Naive thymus-derived CD4-positive, alpha-beta T cell (primary cell): ENCODE measurements around the gene PDE8B. TPM values are rescaled to one million over a fixed set of nuclear protein-coding genes. Genes with fewer than 3 reads are reported as not detected.
"Not testable (repeated sequence)": the region's sequence is repeated elsewhere in the genome, so short reads cannot be mapped to it uniquely, and the experiment has no call there.

Source experiments
- ATAC-seq: fragments of 150-1000 bp; cut with Tn5 transposase; 2 replicates; pipeline ENCODE4 v1.10.0; 2021; ENCODE audit warnings: mild to moderate bottlenecking, moderate library complexity
- CTCF ChIA-PET: fragments of 350-600 bp; sonication (Branson Sonifier 250); formaldehyde crosslinking; loops from one replicate; lab custom pipeline; 2021; ENCODE audit warnings: antibody characterized with exemption; lab: Charles Lee
- POLR2A ChIA-PET: fragments of 350-600 bp; sonication (Branson Sonifier 250); formaldehyde crosslinking; loops from one replicate; lab custom pipeline; 2021; ENCODE audit warnings: antibody characterized with exemption, inconsistent platforms; lab: Charles Lee
- DNase-seq, 9 donors: peaks; one replicate each; pipeline versions ENCODE4 v3.0.0 to v3.0.0-alpha.2; 2020 to 2022; ENCODE audit warnings: mixed read lengths in 1 of 9
- H3K27ac ChIP-seq: one replicate; pipeline ENCODE4 v1.7.0; 2013; ENCODE audit warnings: mild to moderate bottlenecking, low read depth, low read length, moderate library complexity
- H3K27me3 ChIP-seq, 2 donors: one replicate each; pipeline ENCODE4 v1.7.0; 2013; ENCODE audit warnings: low read length in 2 of 2, mild to moderate bottlenecking in 2 of 2, moderate library complexity in 2 of 2; ENCODE audit not compliant: control insufficient read depth in 2 of 2, insufficient read depth in 2 of 2
- H3K36me3 ChIP-seq, 3 experiments: 1 replicate in 2 of 3; 2 replicates in 1 of 3; pipeline ENCODE4 v1.7.0; 2013; ENCODE audit warnings: low read length in 3 of 3, mild to moderate bottlenecking in 3 of 3, moderate library complexity in 1 of 3; ENCODE audit not compliant: insufficient read depth in 3 of 3, control insufficient read depth in 2 of 3
- H3K4me1 ChIP-seq, 2 donors: one replicate each; pipeline ENCODE4 v1.7.0; 2013; ENCODE audit warnings: low read length in 2 of 2, mild to moderate bottlenecking in 2 of 2, moderate library complexity in 1 of 2; ENCODE audit not compliant: control insufficient read depth in 2 of 2, insufficient read depth in 2 of 2
- H3K4me3 ChIP-seq: 2 replicates; pipeline ENCODE4 v1.7.0; 2013; ENCODE audit warnings: mild to moderate bottlenecking, low read length
- H3K9me3 ChIP-seq, 3 experiments: 1 replicate in 2 of 3; 2 replicates in 1 of 3; pipeline ENCODE4 v1.7.0; 2013; ENCODE audit warnings: low read length in 3 of 3; ENCODE audit not compliant: control insufficient read depth in 2 of 3
- H3K27ac Mint-ChIP-seq, 9 donors: one replicate each; pipeline ENCODE4 v1.8.0; 2020 to 2022; ENCODE audit warnings: mixed read lengths in 9 of 9, mild to moderate bottlenecking in 8 of 9, moderate library complexity in 5 of 9, inconsistent platforms in 2 of 9
- H3K27me3 Mint-ChIP-seq, 5 donors: one replicate each; pipeline ENCODE4 v1.8.0; 2021 to 2022; ENCODE audit warnings: mixed read lengths in 5 of 5, mild to moderate bottlenecking in 1 of 5
- H3K36me3 Mint-ChIP-seq, 5 donors: one replicate each; pipeline ENCODE4 v1.8.0; 2020 to 2022; ENCODE audit warnings: mixed read lengths in 5 of 5, mild to moderate bottlenecking in 3 of 5, inconsistent platforms in 1 of 5
- H3K4me1 Mint-ChIP-seq, 7 donors: one replicate each; pipeline ENCODE4 v1.8.0; 2020 to 2022; ENCODE audit warnings: mixed read lengths in 7 of 7, mild to moderate bottlenecking in 3 of 7, inconsistent platforms in 1 of 7
- H3K4me3 Mint-ChIP-seq, 10 donors: one replicate each; pipeline ENCODE4 v1.8.0; 2020 to 2022; ENCODE audit warnings: mild to moderate bottlenecking in 10 of 10, mixed read lengths in 10 of 10, moderate library complexity in 6 of 10, inconsistent platforms in 2 of 10
- H3K9me3 Mint-ChIP-seq, 11 donors: one replicate each; pipeline ENCODE4 v1.8.0; 2020 to 2022; ENCODE audit warnings: mixed read lengths in 11 of 11, mild to moderate bottlenecking in 4 of 11, inconsistent platforms in 1 of 11, moderate library complexity in 1 of 11
- intact Hi-C, 2 donors: fragments of 100-400 bp; cut with micrococcal nuclease; formaldehyde crosslinking; loops; one replicate each; pipeline ENCODE4 v1.15.1; 2023
- polyA plus RNA-seq, 2 donors: library from polyadenylated mRNA; unstranded; fragments of 300-500 nt; fragmentation: Illumina TruSeq; gene quantifications; one replicate each; pipeline ENCODE4 v1.2.3, GENCODE V29; 2021
- total RNA-seq, 6 experiments: library from RNA in 5 of 6; stranded (reverse) in 5 of 6; gene quantifications; 1 replicate in 5 of 6; 2 replicates in 1 of 6; pipeline ENCODE4 v1.2.3 and lab custom pipeline; 2021 to 2026

Gene PDE8B
- total and polyA plus RNA-seq, 7 experiments from 2014 or later = 0.02 to 1.2 TPM; not detected in 5

DNA sequence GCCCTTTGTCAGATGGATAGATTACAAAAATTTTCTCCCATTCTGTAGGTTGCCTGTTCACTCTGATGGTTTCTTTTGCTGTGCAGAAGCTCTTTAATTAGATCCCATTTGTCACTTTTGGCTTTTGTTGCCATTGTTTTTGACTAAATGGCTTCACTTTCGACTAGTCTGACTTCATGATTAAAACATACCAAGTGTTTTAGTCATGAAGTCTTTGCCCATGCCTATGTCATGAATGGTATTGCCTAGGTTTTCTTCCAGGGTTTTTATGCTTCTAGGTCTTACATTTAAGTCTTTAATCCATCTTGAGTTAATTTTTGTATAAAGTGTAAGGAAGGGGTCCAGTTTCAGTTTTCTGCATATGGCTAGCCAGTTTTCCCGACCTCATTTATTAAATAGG lies 172.9 kb downstream of the PDE8B start:
- intact Hi-C loops, CTCF ChIA-PET, POLR2A ChIA-PET, H3K27me3 Mint-ChIP-seq, H3K27ac Mint-ChIP-seq, H3K4me3 ChIP-seq, ATAC-seq, H3K36me3 ChIP-seq, H3K27ac ChIP-seq, H3K27me3 ChIP-seq, H3K4me3 Mint-ChIP-seq, DNase-seq, H3K9me3 ChIP-seq: not testable (repeated sequence)
- peaks cover 0 to 18% of the 10 kb centered on the region in 2 donors for H3K4me1 ChIP-seq
- Mint-ChIP-seq H3K9me3 (peaks cover 0 to 29% (median 0%) of the 10 kb centered on the region in 11 donors), H3K4me1 (peaks cover 13 to 29% (median 28%) of the 10 kb centered on the region in 7 donors), H3K36me3 (peaks cover 0 to 24% (median 4%) of the 10 kb centered on the region in 5 donors)

- H3K4me1 Mint-ChIP-seq, H3K36me3 ChIP-seq, H3K27ac Mint-ChIP-seq, CTCF ChIA-PET, ATAC-seq, intact Hi-C loops, H3K4me3 ChIP-seq, H3K4me3 Mint-ChIP-seq, H3K9me3 ChIP-seq, POLR2A ChIA-PET, H3K27me3 ChIP-seq, H3K27ac ChIP-seq, DNase-seq, H3K4me1 ChIP-seq, H3K27me3 Mint-ChIP-seq: not testable (repeated sequence)
- H3K9me3 Mint-ChIP-seq = peaks cover 0 to 29% (median 0%) of the 10 kb centered on the region in 11 donors
- H3K36me3 Mint-ChIP-seq = peaks cover 0 to 21% (median 4%) of the 10 kb centered on the region in 5 donors
Measured at GRCh38 chr5:77386340-77386739, 175.9 kb downstream of the PDE8B start.

DNA sequence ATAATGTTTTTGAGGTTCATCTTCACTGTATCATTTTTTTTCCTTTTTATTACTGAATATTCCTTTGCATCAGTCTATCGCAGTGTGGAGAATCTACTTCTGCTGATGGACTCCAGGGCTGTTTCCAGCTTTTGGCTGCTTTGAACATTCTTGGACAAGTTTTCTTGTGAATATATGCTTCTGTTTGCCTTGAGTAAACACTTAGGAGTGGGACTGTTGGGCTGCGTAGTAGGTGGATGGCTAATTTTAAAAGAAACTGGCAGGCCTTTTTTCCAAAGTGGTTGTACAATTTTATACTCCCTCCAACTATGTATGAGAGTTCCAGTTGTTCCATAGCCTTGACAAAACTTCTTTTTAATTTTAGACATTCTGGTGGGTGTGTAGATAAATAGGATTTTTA lies 179.3 kb downstream of the PDE8B start:
- intact Hi-C loops = no loop called here
- H3K4me1 ChIP-seq = no peaks in the 10 kb centered on the region
- POLR2A ChIA-PET = no interaction called here
- no peak overlapping the region for H3K4me3 ChIP-seq
- H3K27me3 ChIP-seq = no peaks in the 10 kb centered on the region
- no peak overlapping the region for H3K4me3 Mint-ChIP-seq
- DNase-seq = no peak
- peaks cover 0 to 10% (median 2%) of the 10 kb centered on the region in 5 donors for H3K27me3 Mint-ChIP-seq
- H3K27ac Mint-ChIP-seq = no peak overlapping the region
- H3K9me3 ChIP-seq = no peaks in the 10 kb centered on the region
- CTCF ChIA-PET = no interaction called here
- no peaks in the 10 kb centered on the region for H3K4me1 Mint-ChIP-seq
- H3K27ac ChIP-seq = no peak overlapping the region
- peaks cover 0 to 12% (median 0%) of the 10 kb centered on the region in 11 donors for H3K9me3 Mint-ChIP-seq
- no peak for ATAC-seq
- peaks cover 0 to 9% (median 4%) of the 10 kb centered on the region in 5 donors for H3K36me3 Mint-ChIP-seq
- no peaks in the 10 kb centered on the region for H3K36me3 ChIP-seq

DNA sequence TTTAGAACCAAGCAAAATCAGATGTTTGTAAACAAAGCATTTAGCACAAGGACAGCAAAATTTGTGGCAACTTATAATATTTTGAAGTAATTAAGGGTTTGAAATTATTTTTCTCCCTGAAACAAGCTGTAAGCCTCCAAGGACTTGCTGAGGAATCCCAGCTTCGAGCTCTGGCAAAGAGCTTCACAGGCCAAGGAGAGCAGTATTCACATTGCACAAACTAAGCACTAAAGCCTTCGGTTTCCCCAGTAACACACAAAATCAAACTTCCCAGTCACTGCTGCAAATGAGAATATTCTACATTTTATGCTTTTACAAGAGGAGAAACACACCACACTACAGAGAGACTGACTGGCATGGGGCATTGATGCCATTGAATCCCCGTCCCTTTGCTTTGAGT lies 179.7 kb downstream of the PDE8B start:
- CTCF ChIA-PET = no interaction called here
- POLR2A ChIA-PET = no interaction called here
- Histone ChIP-seq H3K36me3 (no peaks in the 10 kb centered on the region), H3K9me3 (no peaks in the 10 kb centered on the region), H3K27ac (no peak overlapping the region), H3K4me1 (no peaks in the 10 kb centered on the region), H3K27me3 (no peaks in the 10 kb centered on the region), H3K4me3 (no peak overlapping the region)
- Mint-ChIP-seq H3K36me3 (peaks cover 0 to 9% (median 4%) of the 10 kb centered on the region in 5 donors), H3K4me1 (no peaks in the 10 kb centered on the region), H3K4me3 (no peak overlapping the region), H3K27me3 (peaks cover 0 to 10% (median 2%) of the 10 kb centered on the region in 5 donors), H3K27ac (no peak overlapping the region), H3K9me3 (peaks cover 0 to 12% (median 0%) of the 10 kb centered on the region in 11 donors)
- ATAC-seq (no peak), DNase-seq (no peak)
- intact Hi-C loops = no loop called here

DNA sequence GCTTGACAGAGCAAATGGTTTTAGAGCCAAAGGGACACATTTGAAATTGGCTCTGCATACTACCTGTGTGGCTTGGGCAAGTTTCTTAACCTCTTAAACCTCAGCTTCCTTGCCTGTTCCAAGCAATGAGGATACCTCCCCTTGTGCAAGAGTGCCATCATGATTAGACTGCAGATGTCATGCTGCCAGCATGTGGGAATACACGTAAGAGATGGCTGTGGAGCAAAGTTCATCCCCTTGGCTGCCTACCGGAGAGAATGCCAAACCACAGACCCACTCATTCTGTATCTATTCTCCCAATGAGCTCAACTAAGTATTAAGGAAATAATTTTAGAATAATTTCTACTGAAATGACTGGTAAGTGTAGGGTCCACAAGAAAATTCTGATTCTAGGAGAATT lies 180.3 kb downstream of the PDE8B start:
- Histone ChIP-seq H3K27ac (no peak overlapping the region), H3K36me3 (no peaks in the 10 kb centered on the region), H3K27me3 (no peaks in the 10 kb centered on the region), H3K4me3 (no peak overlapping the region), H3K9me3 (no peaks in the 10 kb centered on the region), H3K4me1 (no peaks in the 10 kb centered on the region)
- H3K4me3 Mint-ChIP-seq = no peak overlapping the region
- peaks cover 0 to 10% (median 2%) of the 10 kb centered on the region in 5 donors for H3K27me3 Mint-ChIP-seq
- no peak for ATAC-seq
- peaks cover 0 to 7% (median 4%) of the 10 kb centered on the region in 5 donors for H3K36me3 Mint-ChIP-seq
- ChIA-PET POLR2A (no interaction called here), CTCF (no interaction called here)
- intact Hi-C loops = no loop called here
- no peaks in the 10 kb centered on the region for H3K4me1 Mint-ChIP-seq
- H3K9me3 Mint-ChIP-seq = peaks cover 0 to 10% (median 0%) of the 10 kb centered on the region in 11 donors
- no peak overlapping the region for H3K27ac Mint-ChIP-seq
- DNase-seq = no peak

- CTCF ChIA-PET = no interaction called here
- H3K4me1 ChIP-seq = no peaks in the 10 kb centered on the region
Measured at GRCh38 chr5:77391240-77391765, 180.8 kb downstream of the PDE8B start.

DNA sequence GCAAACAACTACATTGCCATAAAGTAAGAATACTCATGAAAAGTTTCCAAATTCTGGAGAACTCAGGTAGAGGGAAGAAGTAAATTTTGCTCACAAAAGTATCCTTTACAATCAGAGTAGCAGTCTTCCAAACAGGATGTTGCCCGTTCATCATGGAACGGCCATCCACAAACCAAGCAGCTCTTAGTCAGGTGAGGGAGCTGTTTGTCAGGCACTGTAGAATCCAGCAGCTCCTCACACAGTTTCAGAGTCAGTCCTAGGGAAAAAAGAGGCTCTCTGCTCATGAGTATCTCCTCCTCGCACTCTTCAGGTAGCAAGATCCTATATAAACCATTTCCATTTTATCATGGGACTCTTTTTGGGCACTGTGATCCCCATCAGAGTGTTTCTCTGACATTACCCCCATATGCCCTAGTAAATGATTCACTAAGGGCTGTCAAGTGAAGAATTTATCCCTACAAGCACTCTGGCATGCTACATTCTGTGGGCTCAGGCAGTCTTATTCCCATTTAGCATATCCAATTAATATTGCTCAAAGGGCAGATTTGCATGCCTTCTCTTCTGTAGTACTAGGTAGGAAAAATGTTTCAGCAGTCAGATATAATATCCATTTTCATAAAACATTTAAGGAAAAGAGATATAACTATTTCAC lies 183.7 kb downstream of the PDE8B start:
- H3K4me1 Mint-ChIP-seq = peaks cover 0 to 3% (median 0%) of the 10 kb centered on the region in 7 donors
- Histone ChIP-seq H3K4me3 (no peak overlapping the region), H3K36me3 (no peaks in the 10 kb centered on the region), H3K9me3 (no peaks in the 10 kb centered on the region), H3K4me1 (no peaks in the 10 kb centered on the region), H3K27me3 (no peaks in the 10 kb centered on the region), H3K27ac (no peak overlapping the region)
- no peaks in the 10 kb centered on the region for H3K36me3 Mint-ChIP-seq
- ChIA-PET CTCF (no interaction called here), POLR2A (no interaction called here)
- peaks cover 0 to 2% (median 0%) of the 10 kb centered on the region in 11 donors for H3K9me3 Mint-ChIP-seq
- DNase-seq (no peak), ATAC-seq (no peak)
- H3K27ac Mint-ChIP-seq = no peak overlapping the region
- H3K4me3 Mint-ChIP-seq = no peak overlapping the region
- intact Hi-C loops = no loop called here
- H3K27me3 Mint-ChIP-seq = peaks cover 0 to 10% (median 2%) of the 10 kb centered on the region in 5 donors

More at GRCh38 chr5:77391240-77391765, 180.8 kb downstream of the PDE8B start:
- intact Hi-C loops = no loop called here
- H3K27ac ChIP-seq = no peak overlapping the region
- no peak for DNase-seq
- H3K27me3 ChIP-seq = no peaks in the 10 kb centered on the region
- peaks cover 0 to 5% (median 4%) of the 10 kb centered on the region in 5 donors for H3K36me3 Mint-ChIP-seq
- H3K9me3 Mint-ChIP-seq = peaks cover 0 to 6% (median 0%) of the 10 kb centered on the region in 11 donors
- ATAC-seq = no peak
- H3K4me3 Mint-ChIP-seq = no peak overlapping the region
- H3K27me3 Mint-ChIP-seq = peaks cover 0 to 10% (median 2%) of the 10 kb centered on the region in 5 donors
- H3K4me1 Mint-ChIP-seq = peaks cover 0 to 3% (median 0%) of the 10 kb centered on the region in 7 donors
- no peaks in the 10 kb centered on the region for H3K36me3 ChIP-seq
- no peak overlapping the region for H3K27ac Mint-ChIP-seq
- H3K4me3 ChIP-seq = no peak overlapping the region
- no peaks in the 10 kb centered on the region for H3K9me3 ChIP-seq
- POLR2A ChIA-PET = no interaction called here
